ENCODE results near the gene RARS2. TPM values are rescaled to one million over a fixed set of nuclear protein-coding genes. Genes with fewer than 3 reads are reported as not detected.

The RARS2 gene
- total and polyA plus RNA-seq, 4 donors, result 23.5 to 38.2 (median 31.2) TPM

DNA sequence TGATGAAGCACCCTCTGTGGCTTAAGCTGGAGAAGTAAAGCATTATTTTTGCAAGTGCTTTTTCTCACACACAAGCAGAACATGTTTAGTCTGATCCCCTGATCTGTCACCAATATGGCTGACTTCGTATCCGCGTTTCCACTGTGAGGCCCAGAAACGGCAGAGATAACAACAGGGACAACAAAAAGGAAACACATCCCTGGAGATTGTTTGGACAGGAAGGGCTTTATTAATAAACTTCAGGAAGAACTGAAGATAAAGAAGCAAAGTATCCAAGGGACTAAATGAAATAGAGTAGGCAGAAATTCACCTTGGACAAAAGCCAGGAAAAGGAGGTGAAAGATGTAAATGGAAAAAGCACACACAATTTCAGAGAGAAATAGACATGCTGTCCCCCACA, 49.2 kb downstream of the RARS2 start:
- no peak for ATAC-seq (ENCODE audit: low FRiP score)
- Histone ChIP-seq H3K27ac (ENCODE audit: low read depth in 1 of 2, low read length in 2 of 2) (no peak overlapping the region), H3K4me3 (ENCODE audit: low read length in 2 of 2) (no peak overlapping the region), H3K36me3 (ENCODE audit: control insufficient read depth in 1 of 2, insufficient read depth in 2 of 2, low read length in 1 of 2) (peaks cover 4 to 5% of the 10 kb centered on the region in 2 donors), H3K27me3 (ENCODE audit: control insufficient read depth in 1 of 2, insufficient read depth in 2 of 2, low read length in 1 of 2) (no peaks in the 10 kb centered on the region), H3K9me3 (ENCODE audit: control insufficient read depth, low read length) (no peaks in the 10 kb centered on the region), H3K4me1 (ENCODE audit: control insufficient read depth in 1 of 2, insufficient read depth in 2 of 2, low read length in 2 of 2) (no peaks in the 10 kb centered on the region)
- WGBS, 2 donors, result 63 to 71% methylated on average over 4 of the region's 4 CpGs
- no peak for DNase-seq
- intact Hi-C loops (cut with DNase I), result no loop called here

GRCh38 chr6:87539554-87539953, 50.2 kb downstream of the RARS2 start:
- no peak overlapping the region for H3K27ac ChIP-seq (ENCODE audit: low read depth in 1 of 2, low read length in 2 of 2)
- no peaks in the 10 kb centered on the region for H3K4me1 ChIP-seq (ENCODE audit: control insufficient read depth in 1 of 2, insufficient read depth in 2 of 2, low read length in 2 of 2)
- ATAC-seq (ENCODE audit: low FRiP score), result no peak
- intact Hi-C loops (cut with DNase I), result no loop called here
- H3K4me3 ChIP-seq (ENCODE audit: low read length in 2 of 2), result no peak overlapping the region
- no peak for DNase-seq
- 98% methylated on average over 6 of the region's 6 CpGs for WGBS, 2 donors
- no peaks in the 10 kb centered on the region for H3K9me3 ChIP-seq (ENCODE audit: control insufficient read depth, low read length)
- H3K27me3 ChIP-seq (ENCODE audit: control insufficient read depth in 1 of 2, insufficient read depth in 2 of 2, low read length in 1 of 2), result no peaks in the 10 kb centered on the region
- peaks cover 4 to 5% of the 10 kb centered on the region in 2 donors for H3K36me3 ChIP-seq (ENCODE audit: control insufficient read depth in 1 of 2, insufficient read depth in 2 of 2, low read length in 1 of 2)

- no peaks in the 10 kb centered on the region for H3K4me1 ChIP-seq (ENCODE audit: control insufficient read depth in 1 of 2, insufficient read depth in 2 of 2, low read length in 2 of 2)
- no peak overlapping the region for H3K27ac ChIP-seq (ENCODE audit: low read depth in 1 of 2, low read length in 2 of 2)
- H3K9me3 ChIP-seq (ENCODE audit: control insufficient read depth, low read length), result no peaks in the 10 kb centered on the region
- H3K4me3 ChIP-seq (ENCODE audit: low read length in 2 of 2), result no peak overlapping the region
- no peak for DNase-seq
- WGBS, 2 donors, result 98 to 100% methylated on average over 1 of the region's 1 CpG
- peaks cover 5 to 6% of the 10 kb centered on the region in 2 donors for H3K36me3 ChIP-seq (ENCODE audit: control insufficient read depth in 1 of 2, insufficient read depth in 2 of 2, low read length in 1 of 2)
- no peak for ATAC-seq (ENCODE audit: low FRiP score)
- intact Hi-C loops (cut with DNase I), result no loop called here
- H3K27me3 ChIP-seq (ENCODE audit: control insufficient read depth in 1 of 2, insufficient read depth in 2 of 2, low read length in 1 of 2), result no peaks in the 10 kb centered on the region
These were observed 51.1 kb downstream of the RARS2 start for GRCh38 chr6:87538510-87539260.

GRCh38 chr6:87534377-87535047, 55.3 kb downstream of the RARS2 start:
- no peak overlapping the region for H3K4me3 ChIP-seq (ENCODE audit: low read length in 2 of 2)
- no peak overlapping the region for H3K27ac ChIP-seq (ENCODE audit: low read depth in 1 of 2, low read length in 2 of 2)
- no peaks in the 10 kb centered on the region for H3K9me3 ChIP-seq (ENCODE audit: control insufficient read depth, low read length)
- no peak for ATAC-seq (ENCODE audit: low FRiP score)
- no peak for DNase-seq
- peaks cover 0 to 3% of the 10 kb centered on the region in 2 donors for H3K36me3 ChIP-seq (ENCODE audit: control insufficient read depth in 1 of 2, insufficient read depth in 2 of 2, low read length in 1 of 2)
- intact Hi-C loops (cut with DNase I), result no loop called here
- H3K27me3 ChIP-seq (ENCODE audit: control insufficient read depth in 1 of 2, insufficient read depth in 2 of 2, low read length in 1 of 2), result no peaks in the 10 kb centered on the region
- WGBS, 2 donors, result 94 to 97% methylated on average over 2 of the region's 2 CpGs
- no peaks in the 10 kb centered on the region for H3K4me1 ChIP-seq (ENCODE audit: control insufficient read depth in 1 of 2, insufficient read depth in 2 of 2, low read length in 2 of 2)

DNA sequence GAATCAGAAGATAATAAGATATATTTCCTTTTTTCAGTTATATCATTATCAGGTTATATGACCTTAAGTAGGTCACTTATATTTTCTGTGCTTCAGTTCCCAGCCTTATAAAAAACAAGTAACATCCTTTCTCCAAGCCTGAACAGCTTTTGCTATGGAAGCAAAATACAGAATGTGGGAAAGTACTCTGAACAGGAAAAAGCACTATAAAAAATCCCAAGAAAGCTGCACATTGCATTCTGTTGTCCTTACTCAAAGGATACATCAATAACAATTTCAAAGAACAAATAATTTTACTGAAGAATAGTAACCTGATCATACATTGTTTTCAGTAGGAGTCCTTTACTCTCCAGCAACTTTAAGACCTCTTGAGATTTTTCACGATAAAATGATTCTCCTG, 60.6 kb downstream of the RARS2 start:
- Histone ChIP-seq H3K27me3 (ENCODE audit: control insufficient read depth in 1 of 2, insufficient read depth in 2 of 2, low read length in 1 of 2) (no peaks in the 10 kb centered on the region), H3K4me3 (ENCODE audit: low read length in 2 of 2) (no peak overlapping the region), H3K36me3 (ENCODE audit: control insufficient read depth in 1 of 2, insufficient read depth in 2 of 2, low read length in 1 of 2) (no peaks in the 10 kb centered on the region), H3K9me3 (ENCODE audit: control insufficient read depth, low read length) (no peaks in the 10 kb centered on the region), H3K4me1 (ENCODE audit: control insufficient read depth in 1 of 2, insufficient read depth in 2 of 2, low read length in 2 of 2) (no peaks in the 10 kb centered on the region), H3K27ac (ENCODE audit: low read depth in 1 of 2, low read length in 2 of 2) (no peak overlapping the region)
- 95 to 100% methylated on average over 1 of the region's 1 CpG for WGBS, 2 donors
- intact Hi-C loops (cut with DNase I), result no loop called here
- DNase-seq (no peak), ATAC-seq (ENCODE audit: low FRiP score) (no peak)

DNA sequence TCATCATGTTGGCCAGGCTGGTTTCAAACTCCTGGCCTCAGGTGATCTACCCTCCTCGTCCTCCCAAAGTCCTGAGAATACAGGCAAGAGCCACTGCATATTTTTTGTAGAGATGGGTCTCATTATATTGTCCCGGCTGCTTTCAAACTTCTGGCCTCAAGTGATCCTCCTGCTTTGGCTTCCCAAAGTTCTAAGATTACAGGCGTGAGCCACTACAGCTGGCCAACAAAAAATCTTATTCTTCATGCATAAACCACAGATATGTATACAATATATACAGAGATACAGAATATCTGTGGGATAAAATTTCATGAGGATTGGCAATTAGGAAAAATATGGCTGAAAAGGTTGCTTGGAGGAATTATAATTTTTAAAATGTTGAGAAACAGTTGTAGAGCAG, 67.1 kb downstream of the RARS2 start:
- H3K27me3 ChIP-seq (ENCODE audit: control insufficient read depth in 1 of 2, insufficient read depth in 2 of 2, low read length in 1 of 2), result no peaks in the 10 kb centered on the region
- no peak for DNase-seq
- no peaks in the 10 kb centered on the region for H3K4me1 ChIP-seq (ENCODE audit: control insufficient read depth in 1 of 2, insufficient read depth in 2 of 2, low read length in 2 of 2)
- no peak overlapping the region for H3K4me3 ChIP-seq (ENCODE audit: low read length in 2 of 2)
- H3K9me3 ChIP-seq (ENCODE audit: control insufficient read depth, low read length), result no peaks in the 10 kb centered on the region
- no peak for ATAC-seq (ENCODE audit: low FRiP score)
- peaks cover 4 to 8% of the 10 kb centered on the region in 2 donors for H3K36me3 ChIP-seq (ENCODE audit: control insufficient read depth in 1 of 2, insufficient read depth in 2 of 2, low read length in 1 of 2)
- no peak overlapping the region for H3K27ac ChIP-seq (ENCODE audit: low read depth in 1 of 2, low read length in 2 of 2)
- WGBS, 2 donors, result 79 to 96% methylated on average over 3 of the region's 3 CpGs
- intact Hi-C loops (cut with DNase I), result no loop called here

DNA sequence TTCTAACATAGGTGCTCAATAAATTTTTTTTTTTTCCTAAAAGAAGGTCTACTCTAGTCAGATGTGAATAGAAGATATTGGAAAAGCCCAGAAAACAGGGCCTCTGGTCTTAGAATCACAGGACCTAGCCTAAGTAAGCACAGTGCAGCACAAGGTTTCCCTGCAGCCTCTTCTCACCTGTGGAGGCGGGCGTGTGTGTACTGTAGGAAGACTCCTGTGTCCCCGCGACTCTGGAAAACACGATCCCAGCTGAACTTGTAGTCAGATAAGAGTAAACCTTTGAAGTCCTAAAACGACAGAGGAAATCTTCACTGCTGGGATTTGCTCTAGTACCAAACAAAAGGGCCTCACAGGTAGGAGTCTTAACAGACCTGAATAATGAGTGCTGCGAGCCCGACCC, 71.3 kb downstream of the RARS2 start:
- DNase-seq, result no peak
- Histone ChIP-seq H3K4me3 (ENCODE audit: low read length in 2 of 2) (no peak overlapping the region), H3K27ac (ENCODE audit: low read depth in 1 of 2, low read length in 2 of 2) (no peak overlapping the region), H3K4me1 (ENCODE audit: control insufficient read depth in 1 of 2, insufficient read depth in 2 of 2, low read length in 2 of 2) (no peaks in the 10 kb centered on the region), H3K27me3 (ENCODE audit: control insufficient read depth in 1 of 2, insufficient read depth in 2 of 2, low read length in 1 of 2) (no peaks in the 10 kb centered on the region), H3K9me3 (ENCODE audit: control insufficient read depth, low read length) (no peaks in the 10 kb centered on the region), H3K36me3 (ENCODE audit: control insufficient read depth in 1 of 2, insufficient read depth in 2 of 2, low read length in 1 of 2) (peaks cover 4 to 8% of the 10 kb centered on the region in 2 donors)
- ATAC-seq (ENCODE audit: low FRiP score), result no peak
- whole genome bisulfite sequencing, 2 donors, result 90 to 94% methylated on average over 8 of the region's 8 CpGs
- intact Hi-C loops (cut with DNase I), result no loop called here

- Histone ChIP-seq H3K27ac (ENCODE audit: low read depth in 1 of 2, low read length in 2 of 2) (no peak overlapping the region), H3K4me1 (ENCODE audit: control insufficient read depth in 1 of 2, insufficient read depth in 2 of 2, low read length in 2 of 2) (no peaks in the 10 kb centered on the region), H3K9me3 (ENCODE audit: control insufficient read depth, low read length) (no peaks in the 10 kb centered on the region), H3K4me3 (ENCODE audit: low read length in 2 of 2) (no peak overlapping the region), H3K36me3 (ENCODE audit: control insufficient read depth in 1 of 2, insufficient read depth in 2 of 2, low read length in 1 of 2) (peaks cover 4 to 11% of the 10 kb centered on the region in 2 donors), H3K27me3 (ENCODE audit: control insufficient read depth in 1 of 2, insufficient read depth in 2 of 2, low read length in 1 of 2) (no peaks in the 10 kb centered on the region)
- WGBS, 2 donors, result 32 to 41% methylated on average over 2 of the region's 2 CpGs
- intact Hi-C loops (cut with DNase I), result no loop called here
- DNase-seq (no peak), ATAC-seq (ENCODE audit: low FRiP score) (no peak)
These were observed 75.0 kb downstream of the RARS2 start for GRCh38 chr6:87514831-87515230.

DNA sequence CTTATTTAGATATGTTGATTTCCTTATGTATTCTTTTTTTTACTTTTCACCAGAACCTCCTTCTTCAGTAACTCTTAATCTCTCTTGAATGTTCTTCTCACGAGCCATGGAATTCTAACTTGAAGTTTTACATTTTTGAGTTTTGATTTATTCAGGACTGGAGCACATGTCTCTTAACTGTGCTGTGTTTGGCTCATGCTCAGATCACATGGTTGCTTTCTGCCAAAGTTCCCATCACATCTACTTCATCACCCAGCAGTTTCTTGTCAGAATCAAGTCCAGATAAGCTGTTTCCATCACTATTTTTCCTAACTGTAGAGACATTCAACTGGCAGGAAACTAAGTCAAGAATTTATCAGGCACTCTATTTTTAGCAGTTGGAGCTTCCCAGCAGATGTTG, 85.3 kb downstream of the RARS2 start:
- no peak for ATAC-seq (ENCODE audit: low FRiP score)

More for the DNA sequence above, 85.3 kb downstream of the RARS2 start:
- Histone ChIP-seq H3K27ac (ENCODE audit: low read depth in 1 of 2, low read length in 2 of 2) (no peak overlapping the region), H3K9me3 (ENCODE audit: control insufficient read depth, low read length) (no peaks in the 10 kb centered on the region), H3K4me1 (ENCODE audit: control insufficient read depth in 1 of 2, insufficient read depth in 2 of 2, low read length in 2 of 2) (no peaks in the 10 kb centered on the region), H3K36me3 (ENCODE audit: control insufficient read depth in 1 of 2, insufficient read depth in 2 of 2, low read length in 1 of 2) (no peaks in the 10 kb centered on the region), H3K4me3 (ENCODE audit: low read length in 2 of 2) (no peak overlapping the region), H3K27me3 (ENCODE audit: control insufficient read depth in 1 of 2, insufficient read depth in 2 of 2, low read length in 1 of 2) (no peaks in the 10 kb centered on the region)
- WGBS, 2 donors, result 7% methylated on average over 1 of the region's 1 CpG
- intact Hi-C loops (cut with DNase I), result no loop called here
- DNase-seq, result no peak

Data from aorta (tissue), 5 donors.